HFFc6 (cell line): ENCODE data around the gene CORIN. TPM values are rescaled to one million over a fixed set of nuclear protein-coding genes. Genes with fewer than 3 reads are reported as not detected.
A peak's percentile ranks its signal among the peaks of the same experiment; 100 is the strongest.
"Not testable (repeated sequence)": the region's sequence is repeated elsewhere in the genome, so short reads cannot be mapped to it uniquely, and the experiment has no call there.

Experiments used
- DNase-seq: peaks from one replicate; pipeline ENCODE4 v3.0.0-alpha.2; 2018
- H3K27ac Mint-ChIP-seq: 2 replicates; pipeline ENCODE4 v1.8.0; 2020; ENCODE audit warnings: mild to moderate bottlenecking, mixed read lengths
- H3K27me3 Mint-ChIP-seq: 2 replicates; pipeline ENCODE4 v1.8.0; 2021; ENCODE audit warnings: mild to moderate bottlenecking, moderate library complexity, mixed read lengths; ENCODE audit not compliant: insufficient read depth
- H3K36me3 Mint-ChIP-seq: 2 replicates; pipeline ENCODE4 v1.8.0; 2021; ENCODE audit warnings: low read depth, mixed read lengths
- H3K4me1 Mint-ChIP-seq: 2 replicates; pipeline ENCODE4 v1.8.0; 2020; ENCODE audit warnings: low read depth, mixed read lengths
- H3K4me3 Mint-ChIP-seq: 2 replicates; pipeline ENCODE4 v1.8.0; 2020; ENCODE audit warnings: mild to moderate bottlenecking, moderate library complexity, mixed read lengths
- H3K9me3 Mint-ChIP-seq: 2 replicates; pipeline ENCODE4 v1.8.0; 2020; ENCODE audit warnings: mild to moderate bottlenecking, mixed read lengths
- total RNA-seq, 6 experiments: library from RNA; stranded (reverse); fragmentation: NEBNext Ultra II Directional; extraction: Animal tissue kit (Norgen Biotek cat#: 25700); gene quantifications; 2 replicates in 1 of 6; 3 replicates in 5 of 6; pipeline ENCODE4 v1.2.3, GENCODE V29; 2021
- TF ChIP-seq, protein P1 (sequence below): fragments of 200-600 bp; sonication (generic); IDR thresholded peaks from 2 replicates; pipeline ENCODE4 v1.5.0; 2021; ENCODE audit warnings: antibody characterized with exemption, mild to moderate bottlenecking

CORIN gene
- total RNA-seq, 6 experiments from 2014 or later: 0.07 to 1.0 (median 0.31) TPM

DNA sequence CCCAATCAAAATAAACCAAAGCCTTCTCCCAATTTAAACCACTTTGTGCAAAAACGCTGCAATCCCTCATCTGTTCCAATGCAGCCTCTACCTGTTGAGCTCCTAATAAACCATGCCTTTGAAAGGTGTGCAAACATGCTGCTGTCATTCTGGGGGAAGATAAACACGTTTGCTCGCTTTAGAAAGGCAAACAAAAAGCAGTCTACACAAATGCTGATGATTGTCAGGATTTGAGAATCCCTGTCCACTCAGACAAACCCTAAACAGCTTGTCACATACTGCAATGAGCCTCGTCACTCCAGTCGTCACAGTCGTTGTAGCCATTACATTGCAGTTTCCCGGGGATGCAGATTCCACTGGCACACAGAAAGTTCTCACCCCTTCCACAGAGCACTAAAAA is 145.2 kb downstream of the CORIN start:
- Mint-ChIP-seq H3K4me3 (no peak overlapping the region), H3K36me3 (no peaks in the 10 kb centered on the region), H3K27ac (no peak overlapping the region), H3K4me1 (no peaks in the 10 kb centered on the region), H3K27me3 (peaks cover 12% of the 10 kb centered on the region), H3K9me3 (no peaks in the 10 kb centered on the region)
- DNase-seq: no peak
- TF ChIP-seq, protein P1, sequence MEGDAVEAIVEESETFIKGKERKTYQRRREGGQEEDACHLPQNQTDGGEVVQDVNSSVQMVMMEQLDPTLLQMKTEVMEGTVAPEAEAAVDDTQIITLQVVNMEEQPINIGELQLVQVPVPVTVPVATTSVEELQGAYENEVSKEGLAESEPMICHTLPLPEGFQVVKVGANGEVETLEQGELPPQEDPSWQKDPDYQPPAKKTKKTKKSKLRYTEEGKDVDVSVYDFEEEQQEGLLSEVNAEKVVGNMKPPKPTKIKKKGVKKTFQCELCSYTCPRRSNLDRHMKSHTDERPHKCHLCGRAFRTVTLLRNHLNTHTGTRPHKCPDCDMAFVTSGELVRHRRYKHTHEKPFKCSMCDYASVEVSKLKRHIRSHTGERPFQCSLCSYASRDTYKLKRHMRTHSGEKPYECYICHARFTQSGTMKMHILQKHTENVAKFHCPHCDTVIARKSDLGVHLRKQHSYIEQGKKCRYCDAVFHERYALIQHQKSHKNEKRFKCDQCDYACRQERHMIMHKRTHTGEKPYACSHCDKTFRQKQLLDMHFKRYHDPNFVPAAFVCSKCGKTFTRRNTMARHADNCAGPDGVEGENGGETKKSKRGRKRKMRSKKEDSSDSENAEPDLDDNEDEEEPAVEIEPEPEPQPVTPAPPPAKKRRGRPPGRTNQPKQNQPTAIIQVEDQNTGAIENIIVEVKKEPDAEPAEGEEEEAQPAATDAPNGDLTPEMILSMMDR: no peak

DNA sequence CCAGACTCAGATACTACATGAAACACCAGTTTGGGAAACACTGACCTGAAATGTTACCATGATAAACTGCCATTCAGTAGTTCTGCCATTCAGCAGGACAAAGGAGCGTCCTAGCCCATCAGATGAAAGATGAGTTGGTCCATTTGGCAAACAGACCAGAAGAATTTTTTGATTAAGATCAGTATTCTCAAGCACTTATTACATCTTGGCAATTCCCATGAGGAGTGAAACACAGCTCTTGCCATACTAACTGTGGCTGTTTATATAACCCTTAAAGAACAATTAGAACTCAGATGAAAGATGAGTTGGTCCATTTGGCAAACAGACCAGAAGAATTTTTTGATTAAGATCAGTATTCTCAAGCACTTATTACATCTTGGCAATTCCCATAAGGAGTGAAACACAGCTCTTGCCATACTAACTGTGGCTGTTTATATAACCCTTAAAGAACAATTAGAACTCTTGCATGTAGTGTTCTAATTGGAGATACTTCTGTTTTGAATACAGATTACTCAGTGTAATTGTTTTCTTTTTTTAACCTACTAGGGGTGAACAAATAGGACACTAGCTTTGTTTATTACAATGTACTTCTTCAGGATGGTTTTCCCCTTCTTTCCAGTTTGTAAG is 146.0 kb downstream of the CORIN start:
- peaks cover 12% of the 10 kb centered on the region for H3K27me3 Mint-ChIP-seq
- not testable (repeated sequence) for H3K4me3 Mint-ChIP-seq, DNase-seq, H3K36me3 Mint-ChIP-seq, H3K9me3 Mint-ChIP-seq, H3K4me1 Mint-ChIP-seq, H3K27ac Mint-ChIP-seq

DNA sequence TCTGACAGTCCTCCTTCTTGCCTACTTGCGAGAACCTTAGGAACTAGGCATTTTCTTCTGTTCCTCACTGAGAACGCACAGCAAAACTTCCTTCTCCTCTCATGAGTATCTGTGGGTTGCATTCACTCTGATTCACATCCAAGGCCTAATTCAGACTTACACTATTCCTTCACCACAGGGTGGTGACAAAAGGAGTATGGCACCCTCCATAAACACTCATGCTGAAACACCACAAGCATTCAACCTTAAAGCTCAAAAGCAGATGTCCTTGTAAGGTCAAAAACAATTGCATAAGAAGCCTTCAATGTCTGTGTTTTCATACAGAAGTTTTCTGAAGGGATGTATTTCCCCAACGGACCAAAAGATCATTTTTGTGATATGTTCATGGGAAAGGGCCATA is 147.3 kb downstream of the CORIN start:
- Mint-ChIP-seq H3K27ac (no peak overlapping the region), H3K4me1 (no peaks in the 10 kb centered on the region), H3K4me3 (no peak overlapping the region), H3K36me3 (no peaks in the 10 kb centered on the region), H3K27me3 (peaks cover 12% of the 10 kb centered on the region), H3K9me3 (no peaks in the 10 kb centered on the region)
- no peak for DNase-seq
- TF ChIP-seq, protein P1: no peak

DNA sequence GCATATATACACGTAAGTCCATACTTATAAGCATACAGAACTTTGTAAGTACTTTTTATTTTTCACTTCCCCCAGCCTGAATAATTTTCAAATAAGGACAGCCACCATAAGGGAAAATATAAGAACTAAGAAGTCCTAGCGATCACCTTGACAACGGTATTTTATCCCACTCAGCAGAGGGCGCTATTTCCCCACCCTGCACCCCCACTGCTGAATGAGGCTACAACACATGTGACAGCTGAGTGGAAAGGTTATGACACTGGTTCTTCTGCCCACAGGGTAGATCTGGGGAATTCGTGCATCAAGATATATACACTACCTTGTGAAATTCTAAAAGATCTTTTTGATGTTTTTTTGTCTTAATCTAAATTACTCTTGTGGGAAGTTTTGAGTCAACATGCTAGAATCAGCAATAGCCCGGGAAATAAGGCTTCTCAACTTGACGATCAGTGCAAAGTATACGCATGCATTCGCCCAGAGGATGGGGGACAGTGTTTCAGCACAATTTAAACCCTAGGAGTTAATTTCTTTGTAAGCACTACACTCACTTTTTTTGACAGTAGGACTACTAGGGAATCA is 151.5 kb downstream of the CORIN start:
- Mint-ChIP-seq H3K9me3 (no peaks in the 10 kb centered on the region), H3K36me3 (no peaks in the 10 kb centered on the region), H3K27ac (no peak overlapping the region), H3K27me3 (peaks cover 2% of the 10 kb centered on the region), H3K4me3 (no peak overlapping the region), H3K4me1 (no peaks in the 10 kb centered on the region)
- TF ChIP-seq, protein P1: peak; percentile 85
- peak; percentile 28 for DNase-seq

DNA sequence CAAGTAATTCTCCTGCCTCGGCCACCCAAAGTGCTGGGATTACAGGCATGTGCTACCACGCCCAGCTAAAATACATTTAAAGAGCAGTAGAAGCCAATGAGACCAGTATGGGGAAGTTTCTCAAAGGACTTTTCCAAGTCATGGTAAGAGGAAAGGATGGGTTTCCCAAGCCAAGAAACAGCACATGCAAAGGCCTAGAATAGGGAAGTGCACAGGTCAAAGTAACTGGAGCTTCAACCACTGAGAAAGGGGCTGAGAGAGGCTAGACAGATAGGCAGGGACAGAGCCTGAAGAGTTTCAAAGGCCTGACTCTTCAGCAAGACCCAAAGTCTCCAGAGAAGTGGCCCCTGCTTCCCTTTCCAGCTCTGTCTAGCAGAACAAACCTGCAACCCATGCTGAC is 162.1 kb downstream of the CORIN start:
- Mint-ChIP-seq H3K4me3 (no peak overlapping the region), H3K27me3 (peaks cover 6% of the 10 kb centered on the region), H3K4me1 (no peaks in the 10 kb centered on the region), H3K9me3 (no peaks in the 10 kb centered on the region), H3K27ac (no peak overlapping the region), H3K36me3 (no peaks in the 10 kb centered on the region)
- no peak for DNase-seq
- TF ChIP-seq, protein P1: no peak

DNA sequence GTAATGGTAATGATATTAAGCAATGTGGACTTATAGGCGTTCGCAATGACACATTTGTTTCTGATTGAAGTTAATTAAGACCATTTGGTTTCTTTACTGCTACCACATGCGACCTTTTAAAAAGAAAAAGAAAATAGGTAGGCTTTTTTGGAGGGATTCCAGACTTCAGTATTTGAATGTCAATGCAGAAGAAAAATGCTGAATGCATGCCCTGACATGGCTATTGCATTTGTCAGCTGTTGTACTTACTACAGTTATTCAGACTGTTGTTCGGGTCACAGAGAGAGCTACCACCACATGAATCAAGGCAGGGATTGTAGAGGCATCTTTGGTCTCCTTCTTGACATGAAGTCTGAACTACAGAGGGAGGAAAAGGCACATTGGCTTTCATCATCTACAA is 163.7 kb downstream of the CORIN start:
- Mint-ChIP-seq H3K27ac (no peak overlapping the region), H3K36me3 (no peaks in the 10 kb centered on the region), H3K4me3 (no peak overlapping the region), H3K27me3 (peaks cover 6% of the 10 kb centered on the region), H3K4me1 (no peaks in the 10 kb centered on the region), H3K9me3 (no peaks in the 10 kb centered on the region)
- DNase-seq: no peak
- TF ChIP-seq, protein P1: no peak
